Measurements from ENCODE around the gene TPRG1. TPM values are rescaled to one million over a fixed set of nuclear protein-coding genes. Genes with fewer than 3 reads are reported as not detected.

Gene TPRG1
- total and polyA plus RNA-seq, 2 donors (not counting 3 experiments of a cell fraction or from before 2014, with no cell fraction given), result 0.30 TPM; not detected in 1

DNA sequence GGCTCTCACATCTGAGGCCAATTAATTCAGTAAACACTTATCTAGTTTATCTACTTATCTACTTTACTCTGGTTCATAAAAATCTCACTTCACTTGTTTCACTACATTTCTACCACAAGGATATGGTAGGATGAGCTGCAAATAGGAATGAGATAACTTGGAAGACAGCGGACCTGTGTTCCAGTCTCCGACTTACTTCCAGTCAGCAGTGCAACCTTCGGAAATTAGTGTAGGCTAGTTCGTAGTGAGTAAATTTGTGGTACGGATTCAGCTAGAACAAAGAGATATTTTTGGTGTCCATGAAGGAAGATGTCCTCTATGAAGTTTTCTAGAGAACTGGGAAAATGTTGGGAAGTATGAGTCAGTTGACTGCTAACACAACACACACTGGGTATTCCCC lies 66.3 kb downstream of the TPRG1 start:
- dilution Hi-C loops (cut with MboI; ENCODE audit: extremely low pct_ligation_motif_present, low sequenced_read_pairs), result no loop called here

DNA sequence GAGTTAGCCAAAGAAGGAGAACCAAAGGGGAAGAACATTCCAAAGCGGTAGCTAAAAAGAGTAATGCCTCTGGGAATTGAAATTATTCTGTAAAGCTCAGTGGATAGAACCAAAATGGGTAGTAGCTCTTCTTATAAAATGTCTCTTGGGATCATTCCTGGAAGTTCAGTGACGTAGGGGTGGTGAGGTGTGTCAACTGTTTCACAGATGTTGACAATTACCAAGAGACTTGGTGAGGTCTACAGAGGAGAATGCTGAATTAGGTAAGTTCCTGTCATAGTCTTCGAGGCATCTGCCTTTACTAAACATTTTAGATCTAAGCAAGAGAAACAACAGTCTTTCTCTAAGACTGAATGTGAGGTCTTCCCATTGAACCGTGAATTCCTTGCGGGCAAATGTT lies 67.8 kb downstream of the TPRG1 start:
- Histone ChIP-seq H3K36me3 (ENCODE audit: control insufficient read depth in 2 of 2, extremely low read depth in 1 of 2, insufficient read depth in 2 of 2, low read length in 2 of 2) (no peaks in the 10 kb centered on the region), H3K9me1 (replicated peaks; ENCODE audit: control insufficient read depth, extremely low read depth, insufficient read depth, low read length) (no peaks in the 10 kb centered on the region), H2AFZ (ENCODE audit: low read depth, low read length) (no peak overlapping the region), H3K9ac (replicated peaks; ENCODE audit: extremely low read depth, insufficient read depth, low read length) (no peak overlapping the region), H4K20me1 (replicated peaks; ENCODE audit: control insufficient read depth, extremely low read depth, insufficient read depth, low read length) (no peaks in the 10 kb centered on the region), H3K9me3 (replicated peaks; ENCODE audit: control insufficient read depth, insufficient read depth, low read length) (no peaks in the 10 kb centered on the region), H3K4me3 (replicated peaks in 1 of 3; ENCODE audit: insufficient read depth in 1 of 3, low read depth in 1 of 3, low read length in 3 of 3) (no peak overlapping the region), H3K79me2 (ENCODE audit: control insufficient read depth, insufficient read depth, low read length) (no peaks in the 10 kb centered on the region), H3K27ac (ENCODE audit: insufficient read depth, low read depth, low read length) (no peak overlapping the region), H3K4me2 (ENCODE audit: insufficient read depth, low read length) (no peak overlapping the region), H3K27me3 (ENCODE audit: control insufficient read depth in 2 of 2, insufficient read depth in 2 of 2, low read length in 2 of 2) (no peaks in the 10 kb centered on the region), H3K4me1 (ENCODE audit: control insufficient read depth, extremely low read depth, insufficient read depth, low read length) (no peaks in the 10 kb centered on the region)
- POLR2A ChIA-PET, result no interaction called here
- intact Hi-C loops (cut with micrococcal nuclease), result no loop called here
- DNase-seq (ENCODE audit: low read depth, low spot score), result no peak
- CTCF ChIA-PET, result no interaction called here
- no peak for FAIRE-seq
- dilution Hi-C loops (cut with MboI; ENCODE audit: extremely low pct_ligation_motif_present, low sequenced_read_pairs), result no loop called here
- no TSS peak for BruUV-seq (replicated peaks)
- TF ChIP-seq GATA2 (IDR thresholded peaks at IDR 0.05; ENCODE audit: insufficient read depth, insufficient read length, low read depth, low read length) (no peak), MYC (IDR thresholded peaks at IDR 0.05; ENCODE audit: low read depth, low read length) (no peak), POLR2A (IDR thresholded peaks at IDR 0.05; ENCODE audit: low read depth, low read length) (no peak), FOS (IDR thresholded peaks at IDR 0.05; ENCODE audit: borderline replicate concordance, insufficient read depth, low read length) (no peak), POLR2AphosphoS5 (IDR thresholded peaks at IDR 0.05; ENCODE audit: insufficient read depth, low read depth, low read length) (no peak), JUN (IDR thresholded peaks at IDR 0.05; ENCODE audit: borderline replicate concordance, insufficient read depth, insufficient read length, low read depth) (no peak), EZH2 (IDR thresholded peaks at IDR 0.05; ENCODE audit: borderline replicate concordance, low read depth, low read length, severe bottlenecking) (no peak)
- TF ChIP-seq, protein P1, sequence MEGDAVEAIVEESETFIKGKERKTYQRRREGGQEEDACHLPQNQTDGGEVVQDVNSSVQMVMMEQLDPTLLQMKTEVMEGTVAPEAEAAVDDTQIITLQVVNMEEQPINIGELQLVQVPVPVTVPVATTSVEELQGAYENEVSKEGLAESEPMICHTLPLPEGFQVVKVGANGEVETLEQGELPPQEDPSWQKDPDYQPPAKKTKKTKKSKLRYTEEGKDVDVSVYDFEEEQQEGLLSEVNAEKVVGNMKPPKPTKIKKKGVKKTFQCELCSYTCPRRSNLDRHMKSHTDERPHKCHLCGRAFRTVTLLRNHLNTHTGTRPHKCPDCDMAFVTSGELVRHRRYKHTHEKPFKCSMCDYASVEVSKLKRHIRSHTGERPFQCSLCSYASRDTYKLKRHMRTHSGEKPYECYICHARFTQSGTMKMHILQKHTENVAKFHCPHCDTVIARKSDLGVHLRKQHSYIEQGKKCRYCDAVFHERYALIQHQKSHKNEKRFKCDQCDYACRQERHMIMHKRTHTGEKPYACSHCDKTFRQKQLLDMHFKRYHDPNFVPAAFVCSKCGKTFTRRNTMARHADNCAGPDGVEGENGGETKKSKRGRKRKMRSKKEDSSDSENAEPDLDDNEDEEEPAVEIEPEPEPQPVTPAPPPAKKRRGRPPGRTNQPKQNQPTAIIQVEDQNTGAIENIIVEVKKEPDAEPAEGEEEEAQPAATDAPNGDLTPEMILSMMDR (IDR thresholded peaks at IDR 0.05; ENCODE audit: extremely low read depth in 1 of 2, insufficient read depth in 1 of 2, low read depth in 1 of 2, low read length in 2 of 2), result no peak
- TF ChIP-seq, protein P2, sequence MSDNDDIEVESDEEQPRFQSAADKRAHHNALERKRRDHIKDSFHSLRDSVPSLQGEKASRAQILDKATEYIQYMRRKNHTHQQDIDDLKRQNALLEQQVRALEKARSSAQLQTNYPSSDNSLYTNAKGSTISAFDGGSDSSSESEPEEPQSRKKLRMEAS (IDR thresholded peaks at IDR 0.05; ENCODE audit: insufficient read depth, insufficient read length), result no peak

More for the DNA sequence above, 66.3 kb downstream of the TPRG1 start:
- H3K9ac ChIP-seq (replicated peaks; ENCODE audit: extremely low read depth, insufficient read depth, low read length), result no peak overlapping the region
- H3K27me3 ChIP-seq (ENCODE audit: control insufficient read depth in 2 of 2, insufficient read depth in 2 of 2, low read length in 2 of 2), result no peaks in the 10 kb centered on the region
- H3K27ac ChIP-seq (ENCODE audit: insufficient read depth, low read depth, low read length), result no peak overlapping the region
- no peaks in the 10 kb centered on the region for H3K36me3 ChIP-seq (ENCODE audit: control insufficient read depth in 2 of 2, extremely low read depth in 1 of 2, insufficient read depth in 2 of 2, low read length in 2 of 2)
- DNase-seq (ENCODE audit: low read depth, low spot score) (no peak), FAIRE-seq (no peak)
- no peaks in the 10 kb centered on the region for H3K79me2 ChIP-seq (ENCODE audit: control insufficient read depth, insufficient read depth, low read length)
- no peak for TF ChIP-seq MYC (IDR thresholded peaks at IDR 0.05; ENCODE audit: low read depth, low read length)
- no peaks in the 10 kb centered on the region for H3K9me3 ChIP-seq (replicated peaks; ENCODE audit: control insufficient read depth, insufficient read depth, low read length)
- BruUV-seq (replicated peaks), result no TSS peak
- ChIA-PET CTCF (no interaction called here), POLR2A (no interaction called here)
- H3K4me2 ChIP-seq (ENCODE audit: insufficient read depth, low read length), result no peak overlapping the region
- H3K4me1 ChIP-seq (ENCODE audit: control insufficient read depth, extremely low read depth, insufficient read depth, low read length), result no peaks in the 10 kb centered on the region
- no peaks in the 10 kb centered on the region for H4K20me1 ChIP-seq (replicated peaks; ENCODE audit: control insufficient read depth, extremely low read depth, insufficient read depth, low read length)
- no peaks in the 10 kb centered on the region for H3K9me1 ChIP-seq (replicated peaks; ENCODE audit: control insufficient read depth, extremely low read depth, insufficient read depth, low read length)
- no peak overlapping the region for H3K4me3 ChIP-seq (replicated peaks in 1 of 3; ENCODE audit: insufficient read depth in 1 of 3, low read depth in 1 of 3, low read length in 3 of 3)
- H2AFZ ChIP-seq (ENCODE audit: low read depth, low read length), result no peak overlapping the region
- intact Hi-C loops (cut with micrococcal nuclease), result no loop called here

Measured in endothelial cell of umbilical vein (primary cell).